Endothelial cell of umbilical vein (primary cell): ENCODE measurements around the gene RPLP2. TPM values are rescaled to one million over a fixed set of nuclear protein-coding genes. Genes with fewer than 3 reads are reported as not detected.

Experiments
- BruUV-seq: library from RNA; stranded (reverse); fragments of 400-500 nt; replicated peaks from 2 replicates; lab custom pipeline; 2021; lab: Mats Ljungman, UMichigan
- CTCF ChIA-PET: fragments of 300-600, 350-600 bp; sonication (Branson Sonifier 250); formaldehyde crosslinking; loops from one replicate; lab custom pipeline; 2021; ENCODE audit warnings: antibody characterized with exemption, inconsistent platforms; lab: Charles Lee
- POLR2A ChIA-PET: fragments of 300-600, 350-600 bp; sonication (Branson Sonifier 250); formaldehyde crosslinking; loops from one replicate; lab custom pipeline; 2021; ENCODE audit warnings: antibody characterized with exemption, inconsistent platforms; lab: Charles Lee
- DNase-seq: peaks from one replicate; pipeline ENCODE4 v3.0.0-alpha.2; 2011; ENCODE audit warnings: low read depth, low spot score
- FAIRE-seq: peaks from 2 replicates; lab custom pipeline; 2011; peaks lifted over from hg19 to GRCh38; lab: Jason Lieb, UNC
- H2AFZ ChIP-seq: 2 replicates; pipeline ENCODE4 v1.6.0; 2012; ENCODE audit warnings: low read depth, low read length, control low read depth, inconsistent platforms
- H3K27ac ChIP-seq: 2 replicates; pipeline ENCODE4 v1.5.1; 2011; ENCODE audit warnings: low read depth, mild to moderate bottlenecking, control low read depth, low read length, moderate library complexity; ENCODE audit not compliant: insufficient read depth
- H3K27me3 ChIP-seq, 2 experiments: 2 replicates each; pipeline versions ENCODE4 v1.6.0 to v1.6.1; 2011; ENCODE audit warnings: low read length in 2 of 2, mixed read lengths in 1 of 2; ENCODE audit not compliant: control insufficient read depth in 2 of 2, insufficient read depth in 2 of 2
- H3K36me3 ChIP-seq, 2 experiments: 2 replicates in 1 of 2; 3 replicates in 1 of 2; pipeline ENCODE4 v1.5.1; 2011; ENCODE audit warnings: low read length in 2 of 2, mild to moderate bottlenecking in 1 of 2, moderate library complexity in 1 of 2; ENCODE audit not compliant: control insufficient read depth in 2 of 2, insufficient read depth in 2 of 2; ENCODE audit errors: extremely low read depth in 1 of 2
- H3K4me1 ChIP-seq: 3 replicates; pipeline ENCODE4 v1.5.1; 2011; ENCODE audit warnings: mild to moderate bottlenecking, low read length; ENCODE audit not compliant: control insufficient read depth, insufficient read depth; ENCODE audit errors: extremely low read depth
- H3K4me2 ChIP-seq: 2 replicates; pipeline ENCODE4 v1.6.1; 2011; ENCODE audit warnings: low read length, control low read depth, mixed read lengths; ENCODE audit not compliant: insufficient read depth
- H3K4me3 ChIP-seq, 3 experiments: fragments of 200-600 bp in 1 of 3; sonication (generic), shearing (Covaris generic) in 1 of 3; replicated peaks in 1 of 3; 2 replicates each; pipeline ENCODE4 v1.5.1; 2011 to 2016; ENCODE audit warnings: control low read depth in 3 of 3, low read length in 3 of 3, mild to moderate bottlenecking in 2 of 3, inconsistent platforms in 1 of 3, low read depth in 1 of 3, moderate library complexity in 1 of 3; ENCODE audit not compliant: insufficient read depth in 1 of 3
- H3K79me2 ChIP-seq: 2 replicates; pipeline ENCODE4 v1.6.0; 2012; ENCODE audit warnings: low read length, inconsistent platforms; ENCODE audit not compliant: control insufficient read depth, insufficient read depth
- H3K9ac ChIP-seq: replicated peaks from 2 replicates; pipeline ENCODE3; 2011; ENCODE audit warnings: low read length, control low read depth; ENCODE audit not compliant: insufficient read depth; ENCODE audit errors: extremely low read depth
- H3K9me1 ChIP-seq: replicated peaks from 3 replicates; pipeline ENCODE4 v1.6.0; 2011; ENCODE audit warnings: mild to moderate bottlenecking, low read length; ENCODE audit not compliant: control insufficient read depth, insufficient read depth; ENCODE audit errors: extremely low read depth
- H3K9me3 ChIP-seq: replicated peaks from 2 replicates; pipeline ENCODE4 v1.5.1; 2012; ENCODE audit warnings: low read length, inconsistent platforms; ENCODE audit not compliant: control insufficient read depth, insufficient read depth
- H4K20me1 ChIP-seq: replicated peaks from 2 replicates; pipeline ENCODE3; 2011; ENCODE audit warnings: mild to moderate bottlenecking, low read length; ENCODE audit not compliant: control insufficient read depth, insufficient read depth; ENCODE audit errors: extremely low read depth
- EZH2 ChIP-seq: IDR thresholded peaks from 2 replicates; pipeline ENCODE4 v1.6.1; 2012; ENCODE audit warnings: borderline replicate concordance, low read depth, mild to moderate bottlenecking, moderate library complexity, low read length, inconsistent platforms; ENCODE audit not compliant: severe bottlenecking
- GATA2 ChIP-seq: IDR thresholded peaks from 2 replicates; pipeline ENCODE4 v1.7.0; 2011; ENCODE audit warnings: low read depth, mild to moderate bottlenecking, moderate library complexity, mixed read lengths, low read length; ENCODE audit not compliant: insufficient read length, insufficient read depth
- MAX ChIP-seq: IDR thresholded peaks from 2 replicates; pipeline ENCODE4 v1.6.1; 2011; ENCODE audit not compliant: insufficient read depth, insufficient read length
- MYC ChIP-seq: IDR thresholded peaks from one replicate; pipeline ENCODE4 v1.6.1; 2011; ENCODE audit warnings: mild to moderate bottlenecking, low read depth, low read length
- POLR2A ChIP-seq: IDR thresholded peaks from 2 replicates; pipeline ENCODE4 v1.6.1; 2012; ENCODE audit warnings: low read depth, mild to moderate bottlenecking, control low read depth, low read length
- POLR2AphosphoS5 ChIP-seq: IDR thresholded peaks from 2 replicates; pipeline ENCODE4 v1.6.1; 2012; ENCODE audit warnings: low read depth, mild to moderate bottlenecking, control low read depth, low read length, moderate library complexity; ENCODE audit not compliant: insufficient read depth
- dilution Hi-C: fragments of 300-500 bp; cut with MboI; formaldehyde crosslinking; loops from one replicate; pipeline ENCODE4 v1.15.0; 2019; ENCODE audit warnings: low sequenced_read_pairs; ENCODE audit not compliant: extremely low pct_ligation_motif_present
- intact Hi-C: fragments of 100-400 bp; cut with micrococcal nuclease; formaldehyde crosslinking; loops from one replicate; pipeline ENCODE4 v1.10.0; 2022
- polyA plus RNA-seq, 4 experiments: library from polyadenylated mRNA; depleted of rRNA in 3 of 4; stranded (reverse) in 3 of 4; unstranded in 1 of 4; fragments of >200 nt; gene quantifications; 2 replicates each; pipeline versions ENCODE4 v1.2.1 to v1.2.3, GENCODE V29; 2011 to 2012; ENCODE audit warnings: missing spikeins in 1 of 4
- total RNA-seq: library from RNA; stranded (reverse); gene quantifications from 2 replicates; pipeline ENCODE4 v1.2.3, GENCODE V29; 2021

Gene RPLP2
- total and polyA plus RNA-seq, 2 donors (not counting 3 experiments of a cell fraction or from before 2014, with no cell fraction given), result 1,579 to 1,739 TPM

- Histone ChIP-seq H3K27me3 (no peaks in the 10 kb centered on the region), H3K27ac (no peak overlapping the region), H3K4me1 (no peaks in the 10 kb centered on the region), H3K9ac (no peak overlapping the region), H2AFZ (no peak overlapping the region), H3K79me2 (no peaks in the 10 kb centered on the region), H3K4me2 (no peak overlapping the region), H3K9me1 (no peaks in the 10 kb centered on the region), H3K36me3 (peaks cover 16 to 38% of the 10 kb centered on the region in 2 experiments), H3K9me3 (no peaks in the 10 kb centered on the region), H3K4me3 (no peak overlapping the region), H4K20me1 (no peaks in the 10 kb centered on the region)
- intact Hi-C loops, result no loop called here
- CTCF ChIA-PET, result interaction anchor here (1.3 to 1.7 kb wide), 3 partner anchors 9 to 10 kb away, joined by 3 to 5 read pairs (median 4); no protein-coding TSS in a partner anchor
- FAIRE-seq (no peak), DNase-seq (no peak)
- dilution Hi-C loops, result no loop called here
- TF ChIP-seq POLR2AphosphoS5 (peak; percentile 32), GATA2 (no peak), POLR2A (peak; percentile 8)
- POLR2A ChIA-PET, result no interaction called here
- no TSS peak for BruUV-seq
Measured at GRCh38 chr11:766106-766935, 43.4 kb upstream of the RPLP2 start.

GRCh38 chr11:766936-767210, 42.9 kb upstream of the RPLP2 start:
- H2AFZ ChIP-seq, result no peak overlapping the region
- no peak overlapping the region for H3K27ac ChIP-seq
- no peaks in the 10 kb centered on the region for H3K9me3 ChIP-seq
- H3K4me3 ChIP-seq, result no peak overlapping the region
- H3K36me3 ChIP-seq, result peaks cover 16 to 38% of the 10 kb centered on the region in 2 experiments
- dilution Hi-C loops, result no loop called here
- FAIRE-seq (no peak), DNase-seq (no peak)
- no peaks in the 10 kb centered on the region for H3K9me1 ChIP-seq
- ChIA-PET POLR2A (no interaction called here), CTCF (interaction anchor here (1.4 to 1.7 kb wide), 2 partner anchors 8 to 9 kb away, joined by 4 to 5 read pairs; no protein-coding TSS in a partner anchor)
- H3K79me2 ChIP-seq, result peaks cover 5% of the 10 kb centered on the region
- no peak overlapping the region for H3K4me2 ChIP-seq
- no TSS peak for BruUV-seq
- H4K20me1 ChIP-seq, result no peaks in the 10 kb centered on the region
- intact Hi-C loops, result no loop called here
- TF ChIP-seq POLR2AphosphoS5 (no peak), MYC (no peak), MAX (no peak), EZH2 (no peak), POLR2A (no peak)
- no peak overlapping the region for H3K9ac ChIP-seq
- H3K27me3 ChIP-seq, result no peaks in the 10 kb centered on the region
- H3K4me1 ChIP-seq, result no peaks in the 10 kb centered on the region
